LHCN-M2 (cell line): ENCODE results near the gene CRTAC1. TPM values are rescaled to one million over a fixed set of nuclear protein-coding genes. Genes with fewer than 3 reads are reported as not detected.

Source experiments
- DNase-seq: peaks from one replicate; pipeline ENCODE4 v3.0.0-alpha.2; 2012; ENCODE audit warnings: low read depth
- total RNA-seq: library from RNA; depleted of rRNA; stranded (reverse); fragments of >200 nt; gene quantifications from 2 replicates; pipeline ENCODE4 v1.2.3, GENCODE V29; 2014

Gene CRTAC1
- total RNA-seq, 1 experiment from 2014 or later, result not detected

GRCh38 chr10:98029149-98030092 lies 1.0 kb downstream of the CRTAC1 start:
- DNase-seq, result no peak

GRCh38 chr10:98028168-98028770 lies 2.2 kb downstream of the CRTAC1 start:
- peak; percentile 33 for DNase-seq

GRCh38 chr10:98023024-98023423 lies 7.4 kb downstream of the CRTAC1 start:
- DNase-seq, result no peak

GRCh38 chr10:98020784-98021183 lies 9.6 kb downstream of the CRTAC1 start:
- DNase-seq, result no peak

GRCh38 chr10:98020254-98020653 lies 10.2 kb downstream of the CRTAC1 start:
- no peak for DNase-seq

GRCh38 chr10:98019784-98020183 lies 10.6 kb downstream of the CRTAC1 start:
- no peak for DNase-seq

- peak; percentile 8 for DNase-seq
Observed at GRCh38 chr10:98016772-98017475, 13.5 kb downstream of the CRTAC1 start.

- no peak for DNase-seq
Observed at GRCh38 chr10:98013776-98014175, 16.6 kb downstream of the CRTAC1 start.

- DNase-seq, result no peak
Observed at GRCh38 chr10:98013122-98013521, 17.3 kb downstream of the CRTAC1 start.

- no peak for DNase-seq
Observed at GRCh38 chr10:98012644-98013043, 17.8 kb downstream of the CRTAC1 start.

GRCh38 chr10:98010939-98011685 lies 19.3 kb downstream of the CRTAC1 start:
- DNase-seq, result no peak

- DNase-seq, result no peak
Observed at GRCh38 chr10:98006266-98006665, 24.2 kb downstream of the CRTAC1 start.

- DNase-seq, result no peak
Observed at GRCh38 chr10:98001736-98002135, 28.7 kb downstream of the CRTAC1 start.

- no peak for DNase-seq
Observed at GRCh38 chr10:98000346-98000745, 30.1 kb downstream of the CRTAC1 start.

- no peak for DNase-seq
Observed at GRCh38 chr10:97999923-98000248, 30.5 kb downstream of the CRTAC1 start.

GRCh38 chr10:97999066-97999922 lies 31.1 kb downstream of the CRTAC1 start:
- no peak for DNase-seq

- peak; percentile 29 for DNase-seq
Observed at GRCh38 chr10:97991871-97992270, 38.5 kb downstream of the CRTAC1 start.

- DNase-seq, result no peak
Observed at GRCh38 chr10:97981816-97982215, 48.6 kb downstream of the CRTAC1 start.

- DNase-seq, result no peak
Observed at GRCh38 chr10:97977673-97978072, 52.7 kb downstream of the CRTAC1 start.

GRCh38 chr10:97975598-97975997 lies 54.8 kb downstream of the CRTAC1 start:
- DNase-seq, result no peak
